ENCODE data around the gene IYD.

DNA sequence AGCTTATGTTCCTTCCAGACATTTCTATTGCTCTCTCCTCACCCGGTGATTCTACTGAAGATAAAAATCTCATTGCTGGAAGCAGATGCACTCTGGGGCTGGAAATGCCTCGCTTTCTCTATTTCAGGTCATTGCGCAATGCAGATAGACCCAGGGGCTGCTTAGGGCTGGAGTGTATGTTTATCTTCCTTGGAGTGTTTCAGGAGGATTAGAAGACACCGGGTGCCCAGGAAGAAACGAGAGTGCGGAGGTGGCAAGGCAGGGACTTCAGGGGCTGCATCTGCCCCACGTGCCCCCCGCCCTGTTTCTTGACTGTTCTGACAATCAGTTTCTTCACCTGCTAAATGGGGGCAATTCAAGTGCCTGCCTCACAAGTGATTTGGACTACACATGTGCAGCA is 45.6 kb upstream of the IYD start:
- no peak for TF ChIP-seq POLR2A (IDR thresholded peaks at IDR 0.05; ENCODE audit: low read depth, low read length)
- no peak for TF ChIP-seq POLR2AphosphoS5 (IDR thresholded peaks at IDR 0.05; ENCODE audit: low read depth, low read length)
- TF ChIP-seq TAF1 (IDR thresholded peaks at IDR 0.05; ENCODE audit: borderline replicate concordance, low read depth, low read length): no peak

Measured in GM12892 (cell line).